Breast epithelium (tissue), 3 donors: ENCODE results near the gene NOL4L.

Source experiments
- CTCF ChIP-seq, 3 donors: fragments of 450-650 bp; IDR thresholded peaks; one replicate each; pipeline ENCODE4 v1.5.1; 2016 to 2017; ENCODE audit warnings: antibody characterized with exemption in 3 of 3, mild to moderate bottlenecking in 3 of 3, moderate library complexity in 3 of 3
- POLR2A ChIP-seq: fragments of 450-650 bp; IDR thresholded peaks from one replicate; pipeline ENCODE4 v1.6.1; 2016; ENCODE audit warnings: antibody characterized with exemption, mild to moderate bottlenecking, moderate library complexity
- POLR2AphosphoS5 ChIP-seq, 3 donors: sonication (generic); formaldehyde crosslinking; IDR thresholded peaks; one replicate each; pipeline ENCODE4 v1.6.1; 2017; ENCODE audit warnings: antibody characterized with exemption in 3 of 3

DNA sequence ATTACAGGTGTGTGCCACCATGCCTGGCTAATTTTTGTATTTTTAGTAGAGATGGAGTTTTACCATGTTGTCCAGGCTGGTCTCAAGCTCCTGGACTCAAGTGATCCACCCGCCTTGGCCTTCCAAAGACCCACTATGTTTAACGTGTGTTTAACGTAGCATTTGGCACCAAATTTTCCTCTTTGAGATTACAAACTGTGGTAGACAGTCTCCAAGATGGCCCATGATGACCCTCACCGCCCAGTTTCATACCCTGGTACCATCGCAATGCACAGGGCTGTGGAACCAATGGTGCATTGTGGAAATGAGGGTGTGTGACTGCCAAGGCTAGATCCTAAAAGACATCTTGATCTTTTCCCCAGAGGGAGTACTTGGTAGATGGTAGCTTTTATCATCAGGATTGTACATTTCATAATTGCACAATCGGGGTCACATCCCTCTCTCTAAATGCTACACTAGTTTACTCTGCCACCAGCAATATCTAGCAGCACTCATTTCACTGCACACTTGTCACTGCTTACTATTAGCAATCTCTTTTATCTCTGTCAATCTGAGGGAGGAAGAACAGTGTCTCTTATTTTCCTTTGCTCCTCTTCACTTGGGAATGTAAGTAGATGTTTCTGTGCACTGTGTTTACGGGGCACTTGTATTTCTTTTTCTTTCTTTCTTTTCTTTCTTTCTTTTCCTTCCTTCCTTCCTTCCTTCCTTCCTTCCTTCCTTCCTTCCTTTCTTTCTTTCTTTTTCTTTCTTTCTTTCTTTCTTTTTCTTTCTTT, 96.9 kb downstream of the NOL4L start:
- TF ChIP-seq CTCF (IDR thresholded peaks at IDR 0.05) (no peak), POLR2A (no peak), POLR2AphosphoS5 (IDR thresholded peaks at IDR 0.05) (no peak)
